GM19463 (cell line): ENCODE measurements around the gene LRBA.

Experiments used
- ATAC-seq: cut with Tn5 transposase; IDR thresholded peaks from one replicate; pipeline ENCODE4 v1.9.1; 2021; ENCODE audit warnings: mild to moderate bottlenecking, moderate library complexity; ENCODE audit not compliant: unreplicated experiment

LRBA gene

GRCh38 chr4:150343796-150344195 is 671.3 kb downstream of the LRBA start:
- no peak for ATAC-seq

- ATAC-seq: no peak
Measured at GRCh38 chr4:150342945-150343344, 672.1 kb downstream of the LRBA start.

- no peak for ATAC-seq
Measured at GRCh38 chr4:150337734-150338133, 677.4 kb downstream of the LRBA start.

- ATAC-seq: no peak
Measured at GRCh38 chr4:150336676-150337412, 678.2 kb downstream of the LRBA start.

- ATAC-seq: no peak
Measured at GRCh38 chr4:150332961-150333360, 682.1 kb downstream of the LRBA start.

GRCh38 chr4:150332086-150332485 is 683.0 kb downstream of the LRBA start:
- no peak for ATAC-seq

- ATAC-seq: no peak
Measured at GRCh38 chr4:150329373-150329772, 685.7 kb downstream of the LRBA start.

GRCh38 chr4:150328496-150328895 is 686.6 kb downstream of the LRBA start:
- ATAC-seq: no peak

GRCh38 chr4:150327262-150327780 is 687.8 kb downstream of the LRBA start:
- no peak for ATAC-seq

- ATAC-seq: peak; percentile 81
Measured at GRCh38 chr4:150325872-150326271, 689.2 kb downstream of the LRBA start.

GRCh38 chr4:150323406-150324325 is 691.4 kb downstream of the LRBA start:
- ATAC-seq: no peak

- ATAC-seq: no peak
Measured at GRCh38 chr4:150322646-150323045, 692.4 kb downstream of the LRBA start.

- ATAC-seq: no peak
Measured at GRCh38 chr4:150321113-150321512, 694.0 kb downstream of the LRBA start.

GRCh38 chr4:150318971-150319370 is 696.1 kb downstream of the LRBA start:
- no peak for ATAC-seq

GRCh38 chr4:150318527-150318926 is 696.6 kb downstream of the LRBA start:
- ATAC-seq: no peak

- ATAC-seq: no peak
Measured at GRCh38 chr4:150316332-150317205, 698.5 kb downstream of the LRBA start.

GRCh38 chr4:150315691-150316090 is 699.4 kb downstream of the LRBA start:
- ATAC-seq: no peak

GRCh38 chr4:150315175-150315574 is 699.9 kb downstream of the LRBA start:
- ATAC-seq: no peak

- no peak for ATAC-seq
Measured at GRCh38 chr4:150314031-150314430, 701.1 kb downstream of the LRBA start.

GRCh38 chr4:150310159-150310895 is 704.8 kb downstream of the LRBA start:
- no peak for ATAC-seq
